GM19193 (cell line): ENCODE measurements around the gene SNAPC3.

Experiments
- POLR2A ChIP-seq: IDR thresholded peaks from 4 replicates; pipeline ENCODE4 v1.6.1; 2011; ENCODE audit not compliant: insufficient read depth, insufficient read length; ENCODE audit errors: extremely low read depth

The SNAPC3 gene

DNA sequence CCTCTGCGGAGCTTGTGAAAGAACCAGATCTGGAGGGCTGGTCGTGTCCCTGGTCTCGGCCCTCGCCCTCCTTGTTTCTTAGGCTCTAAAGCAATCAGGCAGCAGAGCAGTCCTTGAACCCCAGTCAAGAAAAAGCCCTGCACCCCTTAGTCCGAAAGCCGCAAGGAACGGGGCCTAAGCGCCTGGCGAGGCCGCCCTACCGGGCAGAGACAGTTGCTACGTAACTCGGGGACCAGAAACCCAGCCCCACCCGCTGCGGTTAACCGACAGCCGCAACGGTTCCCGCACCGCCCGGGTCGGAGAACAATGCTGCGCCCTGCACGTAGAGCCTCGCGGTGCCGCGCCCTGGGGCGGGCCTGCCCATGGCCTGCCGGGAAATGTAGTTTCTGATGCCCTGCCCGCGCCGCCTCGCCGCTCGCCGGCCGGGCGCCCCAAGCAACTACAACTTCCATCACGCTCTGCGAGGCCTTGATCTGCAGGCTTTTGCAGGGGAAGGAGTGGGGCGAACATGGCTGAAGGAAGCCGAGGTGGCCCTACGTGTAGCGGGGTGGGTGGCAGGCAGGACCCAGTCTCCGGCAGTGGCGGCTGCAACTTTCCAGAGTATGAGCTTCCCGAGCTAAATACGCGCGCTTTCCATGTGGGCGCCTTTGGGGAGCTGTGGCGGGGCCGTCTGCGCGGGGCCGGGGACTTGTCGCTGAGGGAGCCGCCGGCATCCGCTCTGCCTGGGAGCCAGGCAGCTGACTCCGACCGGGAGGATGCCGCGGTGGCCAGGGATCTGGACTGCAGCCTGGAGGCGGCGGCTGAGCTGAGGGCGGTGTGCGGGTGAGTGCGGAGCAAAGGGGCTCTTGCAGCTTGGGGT, at the start of gene SNAPC3:
Gene SNAPC3 (plus strand): TSS at position 505 of the 859 bp plus-strand sequence. CDS start 4 bp downstream, at position 509.
- peak; percentile 87 for TF ChIP-seq POLR2A

DNA sequence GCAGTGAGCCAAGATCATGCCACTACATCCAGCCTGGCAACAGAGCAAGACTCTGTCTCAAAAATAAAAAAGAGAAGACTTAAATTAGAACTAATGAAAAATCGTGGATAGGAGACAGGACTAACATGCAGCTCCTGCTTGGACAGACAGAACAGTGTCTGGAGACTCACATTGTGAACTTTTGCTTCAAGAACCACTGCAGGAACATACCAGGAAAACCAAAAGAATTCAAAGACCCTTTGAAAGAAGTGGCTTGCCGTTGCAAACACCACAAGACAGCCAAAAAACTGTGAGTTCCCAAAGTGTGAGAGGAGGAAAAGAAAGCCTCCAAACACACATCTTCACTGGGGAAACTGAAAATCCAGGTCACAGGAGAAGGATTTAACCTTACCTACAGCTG, 48.8 kb upstream of the SNAPC3 start:
- TF ChIP-seq POLR2A, result no peak

DNA sequence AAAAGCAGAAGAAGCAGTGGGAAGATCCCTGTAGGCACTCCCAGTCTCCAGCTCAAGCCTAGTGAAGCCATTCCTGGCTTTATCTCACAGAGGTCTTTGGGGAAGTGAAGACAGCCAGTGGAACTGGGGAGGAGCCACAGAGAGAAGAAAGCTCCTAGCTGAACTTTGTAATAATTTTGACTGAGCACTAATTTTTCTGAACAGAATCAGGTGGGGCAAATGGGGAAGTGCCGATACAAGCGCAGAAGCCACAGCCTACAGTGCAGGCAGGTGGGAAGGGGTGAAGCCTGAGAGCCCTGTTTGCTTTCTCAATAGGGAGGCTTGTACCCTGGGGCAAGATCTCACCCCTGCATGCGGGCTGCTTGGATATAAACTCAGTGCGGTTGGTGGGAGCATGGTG, 48.4 kb upstream of the SNAPC3 start:
- TF ChIP-seq POLR2A, result no peak

GRCh38 chr9:15374825-15375224, 47.9 kb upstream of the SNAPC3 start:
- TF ChIP-seq POLR2A, result no peak

- TF ChIP-seq POLR2A, result no peak
Observed at GRCh38 chr9:15377625-15378540, 44.8 kb upstream of the SNAPC3 start.

DNA sequence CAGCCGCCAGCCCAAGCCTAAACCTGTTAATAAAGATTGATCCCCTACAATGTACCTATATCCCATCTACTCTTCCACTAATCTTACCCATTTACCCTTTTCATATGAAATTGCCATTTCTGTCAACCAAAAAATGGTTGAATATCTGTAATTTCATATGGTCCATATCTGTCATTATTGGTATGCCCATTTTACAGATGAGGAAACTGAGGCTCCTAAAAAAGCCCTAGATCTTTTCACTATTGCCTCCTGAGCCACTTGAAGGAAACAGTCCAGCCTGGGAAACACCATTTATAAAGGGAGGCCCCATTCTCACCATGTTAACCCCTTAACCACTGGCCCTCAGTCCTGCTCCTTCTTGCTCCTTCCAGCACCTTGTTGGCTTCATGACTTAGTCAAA, 41.2 kb upstream of the SNAPC3 start:
- TF ChIP-seq POLR2A, result no peak

DNA sequence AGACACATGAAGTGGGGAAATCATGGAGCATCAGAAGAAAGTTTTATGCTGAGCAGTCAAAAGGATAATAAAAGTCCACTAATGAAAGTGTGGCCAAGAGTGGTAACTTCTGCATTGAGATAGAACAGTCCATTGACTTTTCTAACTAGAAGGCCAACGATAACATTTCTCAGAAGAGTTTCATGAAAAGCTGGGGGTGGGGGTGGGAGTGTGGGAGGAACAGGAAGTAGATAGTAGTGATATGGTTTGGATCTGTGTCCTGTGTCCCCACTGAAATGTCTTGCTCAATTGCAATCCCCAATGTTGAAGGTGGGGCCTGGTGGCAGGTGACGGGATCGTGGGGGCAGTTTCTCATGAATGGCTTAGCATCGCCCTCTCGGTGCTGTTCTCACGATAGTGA, 36.2 kb upstream of the SNAPC3 start:
- no peak for TF ChIP-seq POLR2A

DNA sequence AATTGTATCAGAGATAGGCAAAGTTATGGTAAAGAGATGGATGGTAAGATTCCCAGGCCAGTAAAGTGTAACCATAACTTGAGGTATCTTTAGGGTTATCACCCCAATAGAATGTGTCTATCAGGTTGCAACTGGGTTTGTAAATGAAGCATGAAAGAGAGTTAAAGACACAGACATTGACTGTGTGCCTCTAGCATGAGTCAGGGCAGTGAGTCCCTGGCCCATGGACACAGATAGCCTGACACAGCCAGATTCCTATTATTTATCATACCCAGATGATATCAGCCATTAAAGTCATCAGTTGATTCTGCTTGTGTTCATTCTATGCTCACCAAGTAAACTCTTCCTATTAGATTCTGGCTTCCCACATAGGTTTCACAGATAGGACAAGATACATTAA, 33.5 kb upstream of the SNAPC3 start:
- TF ChIP-seq POLR2A, result no peak

- TF ChIP-seq POLR2A, result no peak
Observed at GRCh38 chr9:15389631-15390030, 33.0 kb upstream of the SNAPC3 start.

DNA sequence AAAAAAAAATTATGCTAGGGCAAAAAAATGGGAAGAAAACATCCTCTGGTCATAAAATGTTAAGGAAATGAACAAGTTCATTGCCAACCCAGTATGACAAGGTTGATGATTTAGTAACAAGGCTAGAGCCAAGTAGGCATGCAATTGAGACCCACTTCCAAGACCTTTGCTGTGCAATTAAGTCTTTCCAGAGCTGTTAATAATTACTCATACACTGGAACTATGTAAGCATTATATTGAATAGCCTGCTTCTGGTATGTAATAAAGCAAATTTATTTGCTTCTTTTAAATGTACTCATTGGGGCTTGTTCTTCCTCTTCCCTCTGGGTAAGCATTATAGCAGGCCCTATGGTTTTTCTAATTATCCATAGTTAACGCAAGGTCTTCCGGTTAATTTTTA, 32.5 kb upstream of the SNAPC3 start:
- TF ChIP-seq POLR2A, result no peak

- no peak for TF ChIP-seq POLR2A
Observed at GRCh38 chr9:15392363-15392762, 30.3 kb upstream of the SNAPC3 start.

GRCh38 chr9:15400281-15400941, 22.3 kb upstream of the SNAPC3 start:
- no peak for TF ChIP-seq POLR2A

GRCh38 chr9:15401266-15401665, 21.4 kb upstream of the SNAPC3 start:
- TF ChIP-seq POLR2A, result no peak

DNA sequence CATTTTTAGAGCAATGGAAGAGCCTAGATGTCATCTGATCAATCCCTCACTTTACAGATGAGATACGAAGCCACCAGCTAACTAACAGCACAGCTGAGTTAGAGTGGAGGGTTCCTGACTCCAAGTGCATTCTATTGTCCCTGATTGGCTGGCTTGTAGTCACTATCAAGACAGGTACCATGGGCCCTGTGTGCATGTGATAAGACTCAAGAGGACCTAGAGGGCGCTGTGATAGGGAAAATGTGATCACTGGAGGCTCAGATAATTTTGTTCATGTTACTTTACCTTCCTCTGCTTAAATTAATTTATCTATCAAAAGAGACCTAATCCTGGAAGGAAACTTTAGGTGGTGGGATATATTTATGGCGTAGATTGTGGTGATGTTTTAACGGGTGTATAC, 19.5 kb upstream of the SNAPC3 start:
- no peak for TF ChIP-seq POLR2A

GRCh38 chr9:15404171-15404570, 18.5 kb upstream of the SNAPC3 start:
- TF ChIP-seq POLR2A, result no peak

- no peak for TF ChIP-seq POLR2A
Observed at GRCh38 chr9:15416880-15417279, 5.8 kb upstream of the SNAPC3 start.

DNA sequence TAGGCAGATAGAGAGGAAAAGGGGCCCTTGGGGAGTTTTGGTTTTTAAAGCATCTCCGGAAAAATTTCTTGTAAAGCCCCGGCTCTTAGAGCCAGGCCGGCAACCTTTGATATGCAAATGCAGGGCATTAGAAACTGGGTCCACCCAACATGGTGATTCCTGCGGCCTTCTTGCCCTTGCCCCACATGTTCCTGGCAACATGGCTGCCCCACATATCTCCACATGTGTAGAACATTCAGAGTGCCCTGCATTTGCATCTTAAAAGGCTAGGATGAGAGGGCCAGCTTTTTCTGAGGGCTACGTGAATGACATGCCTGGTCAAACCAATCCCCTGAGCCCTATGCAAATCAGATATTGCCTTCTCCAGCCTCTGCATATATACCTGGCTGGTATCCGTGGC, 5.0 kb upstream of the SNAPC3 start:
- TF ChIP-seq POLR2A, result no peak
